Activated CD8-positive, alpha-beta T cell treated with anti-CD3 and anti-CD28 coated beads for 36 hours (primary cell): Measurements from ENCODE around the gene IFT22. TPM values are rescaled to one million over a fixed set of nuclear protein-coding genes. Genes with fewer than 3 reads are reported as not detected.

Experiments used
- ATAC-seq: fragments of 200-7000 bp; cut with Tn5 transposase; one replicate; pipeline ENCODE4 v1.10.0; 2021; ENCODE audit warnings: mild to moderate bottlenecking, moderate library complexity
- CTCF ChIA-PET: fragments of 350-600 bp; sonication (Branson Sonifier 250); formaldehyde crosslinking; loops from one replicate; lab custom pipeline; 2021; ENCODE audit warnings: antibody characterized with exemption; lab: Charles Lee
- POLR2A ChIA-PET: fragments of 350-600 bp; sonication (Branson Sonifier 250); formaldehyde crosslinking; loops from one replicate; lab custom pipeline; 2021; ENCODE audit warnings: antibody characterized with exemption; lab: Charles Lee
- DNase-seq: peaks from one replicate; pipeline ENCODE4 v3.0.0-alpha.2; 2020
- H3K27ac Mint-ChIP-seq: one replicate; pipeline ENCODE4 v1.8.0; 2021; ENCODE audit warnings: mild to moderate bottlenecking, mixed read lengths
- H3K27me3 Mint-ChIP-seq: one replicate; pipeline ENCODE4 v1.8.0; 2021; ENCODE audit warnings: mixed read lengths
- H3K36me3 Mint-ChIP-seq: one replicate; pipeline ENCODE4 v1.8.0; 2021; ENCODE audit warnings: low read depth, mixed read lengths
- H3K4me1 Mint-ChIP-seq: one replicate; pipeline ENCODE4 v1.8.0; 2021; ENCODE audit warnings: low read depth, mixed read lengths
- H3K4me3 Mint-ChIP-seq: one replicate; pipeline ENCODE4 v1.8.0; 2021; ENCODE audit warnings: mild to moderate bottlenecking, moderate library complexity, mixed read lengths
- H3K9me3 Mint-ChIP-seq: one replicate; pipeline ENCODE4 v1.8.0; 2021; ENCODE audit warnings: mixed read lengths
- CTCF ChIP-seq: fragments of 200-600 bp; IDR thresholded peaks from one replicate; pipeline ENCODE4 v1.8.0; 2022; ENCODE audit warnings: antibody characterized with exemption, mild to moderate bottlenecking
- intact Hi-C: fragments of 100-400 bp; cut with micrococcal nuclease; formaldehyde crosslinking; loops from one replicate; pipeline ENCODE4 v1.10.0; 2022
- total RNA-seq, 2 experiments: library from RNA; stranded (reverse); gene quantifications; one replicate each; pipeline ENCODE4 v1.2.3, GENCODE V29; 2021

The IFT22 gene
- total RNA-seq = 1 to 10 TPM; 3.8 to 5.1 TPM

- DNase-seq = peak; percentile 91
- Mint-ChIP-seq H3K27ac (peak within 1 kb of the TSS; percentile 85), H3K4me3 (peak within 1 kb of the TSS; percentile 86), H3K9me3 (no peaks in the 10 kb centered on the region), H3K36me3 (no peaks in the 10 kb centered on the region), H3K4me1 (peaks cover 8% of the 10 kb centered on the region), H3K27me3 (no peaks in the 10 kb centered on the region)
- ChIA-PET CTCF (interaction anchor here (0.7 to 1.5 kb wide), 3 partner anchors 90 to 432 kb away, joined by 3 to 4 read pairs (median 3); no protein-coding TSS in a partner anchor), POLR2A (interaction anchor here (0.6 to 3.2 kb wide), 4 partner anchors 11 to 432 kb away, joined by 3 to 14 read pairs (median 3); partner anchors contain the start of gene UFSP1)
- TF ChIP-seq CTCF = no peak
- intact Hi-C loops = no loop called here
- ATAC-seq = peak; percentile 99
These were observed at the start of gene IFT22 for GRCh38 chr7:101321491-101322401. TSS of gene IFT22 (minus strand) at chr7:101321812. CDS start at chr7:101321709, 103 bp downstream.

GRCh38 chr7:101370836-101371235 lies 49.2 kb upstream of the IFT22 start:
- Mint-ChIP-seq H3K4me1 (peaks cover 11% of the 10 kb centered on the region), H3K9me3 (no peaks in the 10 kb centered on the region), H3K27me3 (peaks cover 8% of the 10 kb centered on the region), H3K4me3 (no peak overlapping the region), H3K27ac (no peak overlapping the region), H3K36me3 (no peaks in the 10 kb centered on the region)
- intact Hi-C loops = no loop called here
- no peak for DNase-seq
- POLR2A ChIA-PET = interaction anchor here (0.6 kb wide), 1 partner anchor 166 kb away, joined by 3 read pairs; no protein-coding TSS in a partner anchor
- CTCF ChIA-PET = interaction anchor here (1.6 to 5.4 kb wide), 2 partner anchors 9 to 40 kb away, joined by 8 to 28 read pairs; partner anchors contain the start of gene COL26A1
- TF ChIP-seq CTCF = no peak
- ATAC-seq = no peak

- Mint-ChIP-seq H3K27me3 (peaks cover 8% of the 10 kb centered on the region), H3K27ac (no peak overlapping the region), H3K9me3 (no peaks in the 10 kb centered on the region), H3K4me1 (peaks cover 15% of the 10 kb centered on the region), H3K36me3 (no peaks in the 10 kb centered on the region), H3K4me3 (no peak overlapping the region)
- no peak for ATAC-seq
- ChIA-PET POLR2A (interaction anchor here (1.2 kb wide), 1 partner anchor 152 kb away, joined by 3 read pairs; no protein-coding TSS in a partner anchor), CTCF (interaction anchor here (1.1 to 1.4 kb wide), 2 partner anchors 43 to 72 kb away, joined by 5 read pairs; no protein-coding TSS in a partner anchor)
- intact Hi-C loops = loop anchor here (5.0 kb wide), 1 partner anchor 39 kb away; no protein-coding TSS in a partner anchor
- no peak for DNase-seq
- TF ChIP-seq CTCF = no peak
These were observed 47.0 kb upstream of the IFT22 start for GRCh38 chr7:101368422-101369165.

GRCh38 chr7:101367676-101368075 lies 46.1 kb upstream of the IFT22 start:
- H3K4me1 Mint-ChIP-seq = peaks cover 15% of the 10 kb centered on the region
- no peak for TF ChIP-seq CTCF
- DNase-seq (no peak), ATAC-seq (no peak)
- no peaks in the 10 kb centered on the region for H3K36me3 Mint-ChIP-seq
- no peak overlapping the region for H3K4me3 Mint-ChIP-seq
- CTCF ChIA-PET = interaction anchor here (1.1 to 1.4 kb wide), 2 partner anchors 43 to 73 kb away, joined by 5 read pairs; no protein-coding TSS in a partner anchor
- H3K9me3 Mint-ChIP-seq = no peaks in the 10 kb centered on the region
- intact Hi-C loops = loop anchor here (5.0 kb wide), 1 partner anchor 40 kb away; no protein-coding TSS in a partner anchor
- POLR2A ChIA-PET = interaction anchor here (1.2 kb wide), 1 partner anchor 153 kb away, joined by 3 read pairs; no protein-coding TSS in a partner anchor
- no peak overlapping the region for H3K27ac Mint-ChIP-seq
- H3K27me3 Mint-ChIP-seq = peaks cover 8% of the 10 kb centered on the region
